B cell (primary cell): ENCODE measurements around the gene POLR1G. TPM values are rescaled to one million over a fixed set of nuclear protein-coding genes. Genes with fewer than 3 reads are reported as not detected.

ENCODE experiments used
- ATAC-seq: fragments of 200-7000 bp; cut with Tn5 transposase; one replicate; pipeline ENCODE4 v1.10.0; 2021; ENCODE audit warnings: low read depth, mild to moderate bottlenecking, moderate number of reproducible peaks, moderate library complexity
- CTCF ChIA-PET: fragments of 350-600 bp; sonication (Branson Sonifier 250); formaldehyde crosslinking; loops from one replicate; lab custom pipeline; 2021; ENCODE audit warnings: antibody characterized with exemption, inconsistent platforms; lab: Charles Lee
- POLR2A ChIA-PET: fragments of 350-600 bp; sonication (Branson Sonifier 250); formaldehyde crosslinking; loops from one replicate; lab custom pipeline; 2021; ENCODE audit warnings: antibody characterized with exemption; lab: Charles Lee
- DNase-seq: peaks from one replicate; pipeline ENCODE4 v3.0.0; 2013
- H2AFZ ChIP-seq: 2 replicates; pipeline ENCODE4 v1.6.1; 2012; ENCODE audit warnings: mild to moderate bottlenecking, low read depth, low read length; ENCODE audit not compliant: insufficient read depth, poor library complexity, severe bottlenecking
- H3K27ac ChIP-seq, 2 donors: 1 replicate in 1 of 2; 2 replicates in 1 of 2; pipeline ENCODE4 v1.5.1; 2012 to 2013; ENCODE audit warnings: low read length in 2 of 2, mild to moderate bottlenecking in 2 of 2, moderate library complexity in 1 of 2
- H3K27me3 ChIP-seq, 4 experiments: fragments of 200-600 bp in 1 of 4; sonication (generic) in 1 of 4; replicated peaks in 1 of 4; 1 replicate in 2 of 4; 2 replicates in 2 of 4; pipeline versions ENCODE4 v1.6.1 to v1.7.0; 2013 to 2016; ENCODE audit warnings: low read length in 3 of 4, mild to moderate bottlenecking in 2 of 4, mixed read lengths in 1 of 4, moderate library complexity in 1 of 4; ENCODE audit not compliant: insufficient read depth in 4 of 4, control insufficient read depth in 3 of 4; ENCODE audit errors: control extremely low read depth in 1 of 4
- H3K36me3 ChIP-seq, 2 experiments: replicated peaks in 1 of 2; 1 replicate in 1 of 2; 2 replicates in 1 of 2; pipeline versions ENCODE4 v1.6.1 to v1.7.1; 2013; ENCODE audit warnings: low read length in 1 of 2; ENCODE audit not compliant: insufficient read depth in 2 of 2, control insufficient read depth in 1 of 2; ENCODE audit errors: control extremely low read depth in 1 of 2, extremely low read depth in 1 of 2
- H3K4me1 ChIP-seq, 2 donors: fragments of 200-600 bp in 1 of 2; sonication (generic) in 1 of 2; 1 replicate in 1 of 2; 2 replicates in 1 of 2; pipeline versions ENCODE4 v1.5.1 to v1.6.1; 2013 to 2017; ENCODE audit warnings: low read length in 2 of 2; ENCODE audit not compliant: control insufficient read depth in 2 of 2, insufficient read depth in 2 of 2
- H3K4me2 ChIP-seq: replicated peaks from 2 replicates; pipeline ENCODE3; 2012; ENCODE audit warnings: mild to moderate bottlenecking, low read depth, low read length; ENCODE audit not compliant: poor library complexity, severe bottlenecking
- H3K4me3 ChIP-seq, 5 experiments: fragments of 200-600 bp in 1 of 5; sonication (generic) in 1 of 5; 1 replicate in 3 of 5; 2 replicates in 2 of 5; pipeline versions ENCODE4 v1.5.1 to v1.7.0; 2011 to 2016; ENCODE audit warnings: low read length in 4 of 5, mild to moderate bottlenecking in 4 of 5, low read depth in 2 of 5, control low read depth in 1 of 5, moderate library complexity in 1 of 5; ENCODE audit not compliant: insufficient read depth in 1 of 5; ENCODE audit errors: control extremely low read depth in 1 of 5, extremely low read depth in 1 of 5
- H3K79me2 ChIP-seq: fragments of 200-600 bp; sonication (generic); one replicate; pipeline ENCODE4 v1.6.0; 2016; ENCODE audit warnings: low read length; ENCODE audit not compliant: control insufficient read depth, insufficient read depth
- H3K9ac ChIP-seq: fragments of 200-600 bp; sonication (generic); 2 replicates; pipeline ENCODE4 v1.6.1; 2017; ENCODE audit warnings: mild to moderate bottlenecking, low read length, moderate library complexity
- H3K9me3 ChIP-seq, 3 donors: one replicate each; pipeline versions ENCODE4 v1.6.1 to v1.7.1; 2013; ENCODE audit warnings: low read length in 2 of 3; ENCODE audit not compliant: control insufficient read depth in 2 of 3, insufficient read depth in 1 of 3; ENCODE audit errors: control extremely low read depth in 1 of 3
- H4K20me1 ChIP-seq: 2 replicates; pipeline ENCODE4 v1.6.0; 2012; ENCODE audit warnings: mild to moderate bottlenecking, low read length; ENCODE audit not compliant: insufficient read depth, control insufficient read depth, poor library complexity, severe bottlenecking
- H3K27ac Mint-ChIP-seq: one replicate; pipeline ENCODE4 v1.8.0; 2021; ENCODE audit warnings: mixed read lengths
- H3K27me3 Mint-ChIP-seq: one replicate; pipeline ENCODE4 v1.8.0; 2021; ENCODE audit warnings: mixed read lengths
- H3K4me1 Mint-ChIP-seq: one replicate; pipeline ENCODE4 v1.8.0; 2021; ENCODE audit warnings: mixed read lengths
- H3K4me3 Mint-ChIP-seq: one replicate; pipeline ENCODE4 v1.8.0; 2021; ENCODE audit warnings: mixed read lengths
- H3K9me3 Mint-ChIP-seq: one replicate; pipeline ENCODE4 v1.8.0; 2022; ENCODE audit warnings: mixed read lengths; ENCODE audit not compliant: insufficient read depth
- EZH2 ChIP-seq: IDR thresholded peaks from 2 replicates; pipeline ENCODE4 v1.6.1; 2012; ENCODE audit warnings: borderline replicate concordance, low read depth, mild to moderate bottlenecking, moderate library complexity, low read length; ENCODE audit not compliant: insufficient read depth, poor library complexity, severe bottlenecking
- WGBS: methylation state at CpG from one replicate; pipeline ENCODE4 v1.1.5; 2013; ENCODE audit warnings: missing lambda C conversion rate; ENCODE audit not compliant: insufficient coverage; 5-methylcytosine and 5-hydroxymethylcytosine counted together
- intact Hi-C: fragments of 100-400 bp; cut with micrococcal nuclease; formaldehyde crosslinking; loops from one replicate; pipeline ENCODE4 v1.10.0; 2022
- polyA plus RNA-seq: library from polyadenylated mRNA; depleted of rRNA; stranded (reverse); fragments of >200 nt; gene quantifications from 2 replicates; pipeline ENCODE4 v1.2.3, GENCODE V29; 2012
- total RNA-seq, 2 donors: library from RNA; stranded (reverse); fragments of 120-200 nt in 1 of 2; gene quantifications; 1 replicate in 1 of 2; 2 replicates in 1 of 2; pipeline versions ENCODE4 v1.2.3 to v1.2.4, GENCODE V29; 2013 to 2022
- TF ChIP-seq, protein P1 (sequence below): fragments of 200-600 bp; IDR thresholded peaks from one replicate; pipeline ENCODE4 v1.8.0; 2022; ENCODE audit warnings: antibody characterized with exemption, mild to moderate bottlenecking

POLR1G gene
- total and polyA plus RNA-seq, 2 donors (not counting 1 experiment from before 2014, with no cell fraction given), result 2.1 to 4.3 TPM

DNA sequence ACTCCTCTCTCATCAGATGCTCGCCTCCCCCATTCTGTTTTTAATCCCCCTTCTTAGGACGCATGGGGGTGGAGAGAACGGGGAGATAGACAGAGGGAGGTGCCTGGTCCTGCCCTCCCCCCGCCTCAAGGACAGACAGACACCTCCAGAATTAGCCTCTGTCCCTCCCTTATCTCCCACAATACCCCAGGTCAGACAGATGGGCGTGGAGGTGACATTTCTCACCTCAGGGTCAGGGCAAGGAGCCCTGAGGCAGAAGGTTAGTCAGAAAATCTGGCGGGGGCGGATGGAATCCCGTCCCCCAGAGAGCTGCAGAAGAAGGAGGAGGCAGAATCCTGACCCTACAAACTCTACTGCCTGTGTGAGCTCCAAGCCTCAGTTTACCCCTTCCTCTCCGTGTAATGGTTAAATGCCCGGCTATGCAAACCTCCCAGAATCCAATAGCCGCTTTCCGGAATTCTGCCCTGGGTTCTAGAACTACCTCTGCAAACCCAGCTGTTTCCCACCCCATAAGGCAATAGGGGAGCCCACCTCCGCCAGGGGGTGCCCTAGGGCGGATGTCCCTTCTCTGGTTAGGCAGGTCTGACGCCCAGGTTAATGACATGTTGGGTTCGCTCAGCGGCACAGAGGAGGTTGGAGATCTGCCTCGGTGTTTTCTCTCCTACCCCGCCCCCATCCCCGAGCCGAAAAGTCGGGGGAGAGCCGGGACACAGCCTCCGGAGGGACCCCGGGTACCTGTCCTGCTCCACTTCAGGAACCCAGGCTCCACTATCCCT is 2.5 kb upstream of the POLR1G start:
- H3K4me1 Mint-ChIP-seq, result peaks cover 41% of the 10 kb centered on the region
- Histone ChIP-seq H3K27ac (no peak overlapping the region), H3K27me3 (peaks cover 0 to 39% (median 20%) of the 10 kb centered on the region in 4 experiments), H4K20me1 (peaks cover 28% of the 10 kb centered on the region), H3K4me3 (peak overlapping the region in 2 of 5 experiments; percentile 80 to 97), H3K4me1 (peaks cover 34 to 39% of the 10 kb centered on the region in 2 donors), H3K4me2 (peak overlapping the region; percentile 100), H3K36me3 (no peaks in the 10 kb centered on the region), H2AFZ (peak overlapping the region; percentile 96), H3K9ac (peak overlapping the region; percentile 86), H3K79me2 (peaks cover 31% of the 10 kb centered on the region), H3K9me3 (peaks cover 0 to 12% (median 0%) of the 10 kb centered on the region in 3 donors)
- peaks cover 20% of the 10 kb centered on the region for H3K27me3 Mint-ChIP-seq
- CTCF ChIA-PET, result interaction anchor here (0.6 to 4.9 kb wide), 9 partner anchors 11 to 238 kb away, joined by 3 to 66 read pairs (median 5); no protein-coding TSS in a partner anchor
- peak overlapping the region; percentile 93 for H3K4me3 Mint-ChIP-seq
- H3K27ac Mint-ChIP-seq, result no peak overlapping the region
- intact Hi-C loops, result loop anchor here (10.0 kb wide), 1 partner anchor 591 kb away; the partner anchor contains the start of gene CCDC61
- DNase-seq (peak; percentile 74), ATAC-seq (no peak)
- 20% methylated on average over 20 of the region's 25 CpGs for WGBS
- H3K9me3 Mint-ChIP-seq, result no peaks in the 10 kb centered on the region
- POLR2A ChIA-PET, result interaction anchor here (0.7 to 1.3 kb wide), 3 partner anchors 35 to 180 kb away, joined by 3 to 5 read pairs (median 3); no protein-coding TSS in a partner anchor
- TF ChIP-seq, protein P1, sequence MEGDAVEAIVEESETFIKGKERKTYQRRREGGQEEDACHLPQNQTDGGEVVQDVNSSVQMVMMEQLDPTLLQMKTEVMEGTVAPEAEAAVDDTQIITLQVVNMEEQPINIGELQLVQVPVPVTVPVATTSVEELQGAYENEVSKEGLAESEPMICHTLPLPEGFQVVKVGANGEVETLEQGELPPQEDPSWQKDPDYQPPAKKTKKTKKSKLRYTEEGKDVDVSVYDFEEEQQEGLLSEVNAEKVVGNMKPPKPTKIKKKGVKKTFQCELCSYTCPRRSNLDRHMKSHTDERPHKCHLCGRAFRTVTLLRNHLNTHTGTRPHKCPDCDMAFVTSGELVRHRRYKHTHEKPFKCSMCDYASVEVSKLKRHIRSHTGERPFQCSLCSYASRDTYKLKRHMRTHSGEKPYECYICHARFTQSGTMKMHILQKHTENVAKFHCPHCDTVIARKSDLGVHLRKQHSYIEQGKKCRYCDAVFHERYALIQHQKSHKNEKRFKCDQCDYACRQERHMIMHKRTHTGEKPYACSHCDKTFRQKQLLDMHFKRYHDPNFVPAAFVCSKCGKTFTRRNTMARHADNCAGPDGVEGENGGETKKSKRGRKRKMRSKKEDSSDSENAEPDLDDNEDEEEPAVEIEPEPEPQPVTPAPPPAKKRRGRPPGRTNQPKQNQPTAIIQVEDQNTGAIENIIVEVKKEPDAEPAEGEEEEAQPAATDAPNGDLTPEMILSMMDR, result peak; percentile 69
- TF ChIP-seq EZH2, result no peak
